Chondrocyte (in vitro differentiated cells): ENCODE results near the gene CEP128. TPM values are rescaled to one million over a fixed set of nuclear protein-coding genes. Genes with fewer than 3 reads are reported as not detected.

ENCODE experiments used
- DNase-seq: peaks from one replicate; pipeline ENCODE4 v3.0.0; 2021; ENCODE audit warnings: mixed read lengths, low spot score
- H3K27ac Mint-ChIP-seq: one replicate; pipeline ENCODE4 v1.8.0; 2021; ENCODE audit warnings: mild to moderate bottlenecking, moderate library complexity, mixed read lengths; ENCODE audit not compliant: unreplicated experiment
- H3K27me3 Mint-ChIP-seq: 2 replicates; pipeline ENCODE4 v1.8.0; 2021; ENCODE audit warnings: low read depth, mixed read lengths
- H3K36me3 Mint-ChIP-seq: 2 replicates; pipeline ENCODE4 v1.8.0; 2021; ENCODE audit warnings: low read depth, mixed read lengths
- H3K4me1 Mint-ChIP-seq: 2 replicates; pipeline ENCODE4 v1.8.0; 2021; ENCODE audit warnings: low read depth, mild to moderate bottlenecking, mixed read lengths
- H3K4me3 Mint-ChIP-seq: one replicate; pipeline ENCODE4 v1.8.0; 2021; ENCODE audit warnings: mild to moderate bottlenecking, moderate library complexity, mixed read lengths; ENCODE audit not compliant: unreplicated experiment
- H3K9me3 Mint-ChIP-seq: 2 replicates; pipeline ENCODE4 v1.8.0; 2021; ENCODE audit warnings: low read depth, mixed read lengths
- total RNA-seq: library from RNA; stranded (reverse); gene quantifications from 3 replicates; pipeline ENCODE4 v1.2.1, GENCODE V29; 2021
- TF ChIP-seq, protein P1 (sequence below): fragments of 200-600 bp; sonication (generic); IDR thresholded peaks from 2 replicates; pipeline ENCODE4 v1.5.0; 2021; ENCODE audit warnings: antibody characterized with exemption, mild to moderate bottlenecking, moderate library complexity

CEP128 gene
- total RNA-seq, 1 donor from 2014 or later: 3.5 TPM

DNA sequence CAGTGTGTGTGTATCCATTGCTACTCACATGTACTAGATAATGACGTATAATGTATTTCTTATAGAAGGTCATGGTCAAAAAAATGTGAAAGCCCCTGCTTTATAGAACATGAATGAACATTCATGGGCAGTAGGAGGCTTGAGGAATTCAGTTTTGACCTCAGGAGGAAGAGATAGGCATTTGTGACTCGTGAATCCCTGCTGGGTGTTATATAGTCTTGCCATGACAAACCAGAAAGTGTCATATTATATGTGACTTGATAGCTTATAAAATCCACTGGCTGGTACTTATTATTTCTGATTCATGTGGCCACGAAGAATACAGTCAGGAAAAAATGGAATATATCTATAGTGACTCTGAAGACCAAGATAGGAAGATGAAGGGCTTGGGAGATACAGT is 287.6 kb downstream of the CEP128 start:
- no peak for DNase-seq
- Mint-ChIP-seq H3K4me1 (no peaks in the 10 kb centered on the region), H3K9me3 (peaks cover 23% of the 10 kb centered on the region), H3K36me3 (peaks cover 6% of the 10 kb centered on the region), H3K27ac (no peak overlapping the region), H3K27me3 (no peaks in the 10 kb centered on the region), H3K4me3 (no peak overlapping the region)
- TF ChIP-seq, protein P1, sequence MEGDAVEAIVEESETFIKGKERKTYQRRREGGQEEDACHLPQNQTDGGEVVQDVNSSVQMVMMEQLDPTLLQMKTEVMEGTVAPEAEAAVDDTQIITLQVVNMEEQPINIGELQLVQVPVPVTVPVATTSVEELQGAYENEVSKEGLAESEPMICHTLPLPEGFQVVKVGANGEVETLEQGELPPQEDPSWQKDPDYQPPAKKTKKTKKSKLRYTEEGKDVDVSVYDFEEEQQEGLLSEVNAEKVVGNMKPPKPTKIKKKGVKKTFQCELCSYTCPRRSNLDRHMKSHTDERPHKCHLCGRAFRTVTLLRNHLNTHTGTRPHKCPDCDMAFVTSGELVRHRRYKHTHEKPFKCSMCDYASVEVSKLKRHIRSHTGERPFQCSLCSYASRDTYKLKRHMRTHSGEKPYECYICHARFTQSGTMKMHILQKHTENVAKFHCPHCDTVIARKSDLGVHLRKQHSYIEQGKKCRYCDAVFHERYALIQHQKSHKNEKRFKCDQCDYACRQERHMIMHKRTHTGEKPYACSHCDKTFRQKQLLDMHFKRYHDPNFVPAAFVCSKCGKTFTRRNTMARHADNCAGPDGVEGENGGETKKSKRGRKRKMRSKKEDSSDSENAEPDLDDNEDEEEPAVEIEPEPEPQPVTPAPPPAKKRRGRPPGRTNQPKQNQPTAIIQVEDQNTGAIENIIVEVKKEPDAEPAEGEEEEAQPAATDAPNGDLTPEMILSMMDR: no peak

GRCh38 chr14:80645667-80646413 is 295.7 kb downstream of the CEP128 start:
- DNase-seq: no peak
- no peak overlapping the region for H3K27ac Mint-ChIP-seq
- TF ChIP-seq, protein P1: no peak
- no peaks in the 10 kb centered on the region for H3K36me3 Mint-ChIP-seq
- H3K27me3 Mint-ChIP-seq: no peaks in the 10 kb centered on the region
- H3K4me3 Mint-ChIP-seq: no peak overlapping the region
- peaks cover 10% of the 10 kb centered on the region for H3K9me3 Mint-ChIP-seq
- H3K4me1 Mint-ChIP-seq: peaks cover 14% of the 10 kb centered on the region

- Mint-ChIP-seq H3K27ac (no peak overlapping the region), H3K9me3 (peaks cover 6% of the 10 kb centered on the region), H3K4me3 (no peak overlapping the region), H3K36me3 (no peaks in the 10 kb centered on the region), H3K4me1 (peaks cover 22% of the 10 kb centered on the region), H3K27me3 (no peaks in the 10 kb centered on the region)
- TF ChIP-seq, protein P1: no peak
- DNase-seq: no peak
These were observed 296.7 kb downstream of the CEP128 start for GRCh38 chr14:80644826-80645225.

- Mint-ChIP-seq H3K4me1 (peaks cover 48% of the 10 kb centered on the region), H3K4me3 (no peak overlapping the region), H3K36me3 (no peaks in the 10 kb centered on the region), H3K27me3 (no peaks in the 10 kb centered on the region), H3K27ac (peak overlapping the region; percentile 90), H3K9me3 (peaks cover 6% of the 10 kb centered on the region)
- DNase-seq: no peak
- TF ChIP-seq, protein P1: no peak
These were observed 302.7 kb downstream of the CEP128 start for GRCh38 chr14:80638620-80639515.
